CD4-positive, alpha-beta T cell treated with Interleukin-1 beta for 1 hour (primary cell): Measurements from ENCODE around the gene OPN1LW.
"Not testable (repeated sequence)": the region's sequence is repeated elsewhere in the genome, so short reads cannot be mapped to it uniquely, and the experiment has no call there.

Experiments used
- DNase-seq, 2 donors: peaks; one replicate each; pipeline ENCODE4 v3.0.0-alpha.2; 2020 to 2022

Gene OPN1LW

DNA sequence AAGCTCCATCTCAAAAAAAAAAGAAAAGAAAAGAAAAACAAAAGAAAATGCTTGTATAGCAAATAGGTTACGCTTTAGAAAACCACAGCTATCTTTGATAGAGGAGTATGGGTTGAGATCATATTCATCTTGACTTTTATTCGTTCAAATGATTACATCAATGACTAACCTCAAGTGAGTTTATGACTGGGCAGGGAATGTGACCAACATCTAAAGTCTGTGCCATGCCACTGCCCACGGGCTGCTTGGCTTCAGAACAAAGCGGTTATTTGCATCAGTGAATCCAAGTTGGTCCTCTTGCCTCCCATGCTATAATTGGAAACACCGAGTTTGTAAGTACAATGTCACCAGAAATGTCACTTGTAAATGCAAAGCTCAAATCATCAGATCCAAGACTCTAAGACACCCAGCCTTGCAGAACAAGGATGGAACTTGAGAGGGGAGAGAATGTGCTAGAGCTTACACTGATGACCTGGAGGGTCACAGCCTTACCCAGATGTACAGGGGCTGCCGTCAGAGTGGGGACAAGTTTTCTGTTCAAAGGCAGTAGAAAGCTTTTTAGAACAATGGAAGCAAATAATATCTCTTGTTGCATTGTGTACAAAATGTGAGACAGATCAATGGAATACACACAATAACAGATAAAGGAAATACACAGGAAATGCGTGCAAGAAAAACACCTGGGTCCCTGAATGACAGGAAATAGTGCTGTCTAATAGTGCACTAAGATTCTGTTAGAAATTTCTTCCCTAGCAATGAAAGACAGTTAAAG lies 8.4 kb upstream of the OPN1LW start:
- DNase-seq, result peak in 1 of 2 donors; percentile 54

- peak; percentile 73 to 76 for DNase-seq
These were observed 7.3 kb upstream of the OPN1LW start for GRCh38 chrX:154136627-154137161.

- DNase-seq, result no peak
These were observed 5.2 kb upstream of the OPN1LW start for GRCh38 chrX:154138857-154139256.

DNA sequence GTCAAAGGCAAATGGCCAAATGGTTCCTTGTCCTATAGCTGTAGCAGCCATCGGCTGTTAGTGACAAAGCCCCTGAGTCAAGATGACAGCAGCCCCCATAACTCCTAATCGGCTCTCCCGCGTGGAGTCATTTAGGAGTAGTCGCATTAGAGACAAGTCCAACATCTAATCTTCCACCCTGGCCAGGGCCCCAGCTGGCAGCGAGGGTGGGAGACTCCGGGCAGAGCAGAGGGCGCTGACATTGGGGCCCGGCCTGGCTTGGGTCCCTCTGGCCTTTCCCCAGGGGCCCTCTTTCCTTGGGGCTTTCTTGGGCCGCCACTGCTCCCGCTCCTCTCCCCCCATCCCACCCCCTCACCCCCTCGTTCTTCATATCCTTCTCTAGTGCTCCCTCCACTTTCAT lies 3.8 kb upstream of the OPN1LW start:
- no peak for DNase-seq

- no peak for DNase-seq
These were observed 3.3 kb upstream of the OPN1LW start for GRCh38 chrX:154140742-154141141.

- no peak for DNase-seq
These were observed 1.7 kb upstream of the OPN1LW start for GRCh38 chrX:154142386-154142785.

DNA sequence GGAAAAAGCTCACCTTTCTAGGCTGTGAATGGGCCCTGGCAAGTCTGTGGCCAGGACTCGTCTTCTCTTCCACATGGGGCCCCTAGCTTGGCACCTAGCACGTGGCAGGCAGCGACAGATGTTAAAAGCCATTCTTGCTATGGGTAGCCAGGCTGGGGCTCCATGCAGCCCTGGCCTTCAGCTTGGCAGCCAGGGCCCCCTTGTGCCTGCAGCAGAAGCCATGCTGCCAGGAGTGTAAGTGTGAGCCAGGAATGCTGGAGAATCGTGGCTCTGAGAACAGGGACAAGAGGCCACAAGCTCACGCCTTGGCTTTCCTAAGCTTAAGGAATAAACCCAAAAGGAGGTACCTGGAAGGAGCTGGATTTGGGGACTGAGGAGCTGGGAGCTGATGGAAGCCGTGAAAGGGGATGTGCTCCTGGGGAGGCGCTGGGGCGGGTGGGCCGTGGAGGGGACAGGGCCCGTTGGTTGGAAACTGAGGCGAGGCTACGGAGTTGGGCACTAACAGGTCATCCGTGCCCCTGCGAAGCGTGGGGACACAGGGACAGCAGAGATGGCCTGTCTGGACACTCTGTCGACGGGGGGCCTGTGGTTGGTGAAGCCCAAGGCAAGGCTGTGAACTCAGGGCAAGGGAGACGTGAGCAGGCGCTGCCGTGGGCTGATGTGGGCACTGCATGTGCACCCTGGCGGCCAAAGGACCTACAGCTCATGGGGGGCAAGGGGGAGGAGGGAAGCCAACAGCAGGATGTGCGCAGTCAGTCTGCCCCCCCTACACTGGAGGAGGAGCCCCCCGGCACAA lies 895 bp upstream of the OPN1LW start:
- no peak for DNase-seq

GRCh38 chrX:154151030-154151429 lies 7.0 kb downstream of the OPN1LW start:
- DNase-seq, result not testable (repeated sequence)

- DNase-seq, result not testable (repeated sequence)
These were observed 12.2 kb downstream of the OPN1LW start for GRCh38 chrX:154156221-154156620.

GRCh38 chrX:154157207-154157606 lies 13.2 kb downstream of the OPN1LW start:
- DNase-seq, result not testable (repeated sequence)

- DNase-seq, result not testable (repeated sequence)
These were observed 15.3 kb downstream of the OPN1LW start for GRCh38 chrX:154159345-154159744.

- DNase-seq, result not testable (repeated sequence)
These were observed 20.9 kb downstream of the OPN1LW start for GRCh38 chrX:154164902-154165301.

DNA sequence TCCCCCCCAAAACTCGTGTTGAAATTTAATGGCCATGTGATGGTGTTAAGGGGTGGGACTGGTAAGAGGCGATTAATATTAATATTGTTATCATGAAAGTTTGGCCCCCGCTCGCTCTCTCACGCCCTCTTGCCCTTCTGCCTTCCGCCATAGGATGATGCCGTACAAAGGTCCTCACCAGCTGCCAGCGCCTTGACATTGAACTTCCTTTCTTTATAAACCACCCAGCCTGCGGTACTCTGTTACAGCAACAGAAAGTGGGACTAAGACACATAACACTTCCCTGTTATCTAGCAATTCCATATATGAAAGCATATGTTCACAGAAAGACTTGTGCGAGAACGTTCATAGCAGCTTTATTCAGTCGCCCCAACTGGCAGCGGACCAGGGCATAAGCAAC lies 24.3 kb downstream of the OPN1LW start:
- not testable (repeated sequence) for DNase-seq

DNA sequence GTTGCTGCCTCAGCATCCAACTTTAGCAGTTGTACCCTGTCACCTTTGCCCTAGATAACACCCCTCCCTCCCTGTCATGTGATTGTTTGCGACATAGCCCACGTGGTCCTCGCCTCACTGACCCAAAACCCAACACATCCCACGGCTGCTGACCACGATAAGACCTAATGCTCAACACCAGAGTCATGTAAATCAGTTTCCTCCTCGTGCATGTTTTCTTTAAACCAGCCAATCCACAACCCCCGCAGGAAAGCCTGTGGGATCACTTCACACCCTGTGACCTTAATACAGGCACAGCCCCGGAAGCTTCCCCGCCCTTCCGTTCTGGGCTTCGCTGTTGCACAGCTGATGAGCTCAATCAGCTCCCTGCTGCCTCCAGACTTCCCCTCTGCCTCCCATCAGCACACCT lies 28.5 kb downstream of the OPN1LW start:
- not testable (repeated sequence) for DNase-seq

- DNase-seq, result not testable (repeated sequence)
These were observed 30.3 kb downstream of the OPN1LW start for GRCh38 chrX:154174356-154174755.

DNA sequence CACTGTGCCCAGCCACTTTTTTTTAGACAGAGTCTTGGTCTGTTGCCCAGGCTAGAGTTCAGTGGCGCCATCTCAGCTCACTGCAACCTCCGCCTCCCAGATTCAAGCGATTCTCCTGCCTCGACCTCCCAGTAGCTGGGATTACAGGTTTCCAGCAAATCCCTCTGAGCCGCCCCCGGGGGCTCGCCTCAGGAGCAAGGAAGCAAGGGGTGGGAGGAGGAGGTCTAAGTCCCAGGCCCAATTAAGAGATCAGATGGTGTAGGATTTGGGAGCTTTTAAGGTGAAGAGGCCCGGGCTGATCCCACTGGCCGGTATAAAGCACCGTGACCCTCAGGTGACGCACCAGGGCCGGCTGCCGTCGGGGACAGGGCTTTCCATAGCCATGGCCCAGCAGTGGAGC lies 38.3 kb downstream of the OPN1LW start, which contains the start of gene OPN1MW:
Gene OPN1MW, plus strand, starts transcription at position 301 of the 400 bp plus-strand sequence. Its CDS starts 82 bp downstream, at position 383.
- DNase-seq, result not testable (repeated sequence)

GRCh38 chrX:154183794-154184193 lies 39.8 kb downstream of the OPN1LW start:
- DNase-seq, result not testable (repeated sequence)

- DNase-seq, result not testable (repeated sequence)
These were observed 48.8 kb downstream of the OPN1LW start for GRCh38 chrX:154192846-154193245.

DNA sequence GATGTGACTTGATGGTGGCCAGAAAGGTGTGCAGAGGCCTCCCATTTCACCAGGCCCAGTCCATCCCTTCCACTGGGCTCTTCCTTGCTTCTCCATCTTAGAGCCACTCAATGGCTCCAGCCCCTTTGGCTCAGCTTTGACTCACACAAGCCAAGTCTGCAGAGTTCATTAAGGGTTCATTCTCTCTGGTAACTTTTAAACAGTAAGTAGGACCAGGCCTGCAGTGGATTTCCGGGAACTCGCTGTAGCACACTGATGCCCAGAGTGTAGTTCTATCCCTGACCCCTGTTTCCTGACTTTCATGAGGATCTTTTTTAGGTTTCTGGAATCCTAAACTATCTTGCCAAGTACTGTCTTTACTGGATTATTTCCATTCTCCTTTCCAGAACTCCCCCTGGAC lies 50.3 kb downstream of the OPN1LW start:
- not testable (repeated sequence) for DNase-seq

DNA sequence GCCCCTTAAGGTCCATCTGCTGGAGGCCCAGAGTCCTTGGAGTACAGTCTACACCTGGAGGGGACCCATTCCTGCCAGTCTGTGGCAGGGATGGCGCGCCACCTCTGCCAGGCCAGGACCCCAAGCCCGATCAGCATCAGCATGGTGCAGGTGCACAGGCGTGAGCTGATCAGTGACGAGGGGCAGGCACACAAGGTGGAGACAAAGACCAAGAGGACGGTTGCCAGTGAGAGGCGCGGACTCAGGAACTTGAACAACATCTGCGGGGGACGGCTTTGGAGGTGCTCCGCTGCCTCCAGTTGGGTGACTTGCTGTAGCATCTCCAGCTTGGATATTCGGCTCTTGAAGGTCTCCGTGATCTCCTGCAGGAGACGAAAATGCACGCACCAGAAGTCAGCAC lies 52.4 kb downstream of the OPN1LW start:
- DNase-seq, result not testable (repeated sequence)
